OCI-LY1 (cell line): ENCODE data around the gene MRO.

ENCODE experiments used
- CTCF ChIP-seq: fragments of 200-600 bp; sonication (generic), shearing (Covaris generic); IDR thresholded peaks from 2 replicates; pipeline ENCODE4 v1.5.1; 2017; ENCODE audit warnings: mild to moderate bottlenecking, antibody characterized with exemption, low read length, moderate library complexity, mixed read lengths
- EZH2 ChIP-seq: fragments of 200-600 bp; sonication (generic), shearing (Covaris generic); IDR thresholded peaks from 2 replicates; pipeline ENCODE4 v1.8.0; 2017; ENCODE audit warnings: borderline replicate concordance, mixed run types, mild to moderate bottlenecking, antibody characterized with exemption, low read length, moderate library complexity, mixed read lengths

GRCh38 chr18:50776383-50776782, 43.4 kb downstream of the MRO start:
- TF ChIP-seq CTCF (no peak), EZH2 (no peak)
